ENCODE results near the gene PBX3.

Gene PBX3

DNA sequence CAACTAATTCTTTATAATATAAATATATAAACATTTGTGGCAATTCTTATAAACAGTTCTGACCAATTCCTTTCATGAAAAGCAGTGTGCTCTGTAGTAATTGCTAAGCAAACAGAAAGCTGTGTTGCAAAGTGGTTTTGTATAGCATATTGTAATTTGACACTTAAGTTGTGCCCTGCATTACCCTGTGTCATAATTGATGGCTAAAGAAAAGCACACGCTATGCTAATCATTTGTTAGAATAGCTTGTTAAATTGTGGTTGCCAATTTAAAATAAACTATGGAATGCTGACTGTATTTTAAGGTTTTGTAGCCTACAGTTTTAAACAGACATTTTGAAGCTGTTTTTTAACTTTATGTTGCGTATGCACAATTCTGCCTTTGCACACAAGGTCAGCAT lies 140.0 kb downstream of the PBX3 start:
- H3K4me3 ChIP-seq (ENCODE audit: low read depth, low read length), result no peak overlapping the region
- TF ChIP-seq, protein P1, sequence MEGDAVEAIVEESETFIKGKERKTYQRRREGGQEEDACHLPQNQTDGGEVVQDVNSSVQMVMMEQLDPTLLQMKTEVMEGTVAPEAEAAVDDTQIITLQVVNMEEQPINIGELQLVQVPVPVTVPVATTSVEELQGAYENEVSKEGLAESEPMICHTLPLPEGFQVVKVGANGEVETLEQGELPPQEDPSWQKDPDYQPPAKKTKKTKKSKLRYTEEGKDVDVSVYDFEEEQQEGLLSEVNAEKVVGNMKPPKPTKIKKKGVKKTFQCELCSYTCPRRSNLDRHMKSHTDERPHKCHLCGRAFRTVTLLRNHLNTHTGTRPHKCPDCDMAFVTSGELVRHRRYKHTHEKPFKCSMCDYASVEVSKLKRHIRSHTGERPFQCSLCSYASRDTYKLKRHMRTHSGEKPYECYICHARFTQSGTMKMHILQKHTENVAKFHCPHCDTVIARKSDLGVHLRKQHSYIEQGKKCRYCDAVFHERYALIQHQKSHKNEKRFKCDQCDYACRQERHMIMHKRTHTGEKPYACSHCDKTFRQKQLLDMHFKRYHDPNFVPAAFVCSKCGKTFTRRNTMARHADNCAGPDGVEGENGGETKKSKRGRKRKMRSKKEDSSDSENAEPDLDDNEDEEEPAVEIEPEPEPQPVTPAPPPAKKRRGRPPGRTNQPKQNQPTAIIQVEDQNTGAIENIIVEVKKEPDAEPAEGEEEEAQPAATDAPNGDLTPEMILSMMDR (IDR thresholded peaks at IDR 0.05; ENCODE audit: low read depth, low read length), result no peak

DNA sequence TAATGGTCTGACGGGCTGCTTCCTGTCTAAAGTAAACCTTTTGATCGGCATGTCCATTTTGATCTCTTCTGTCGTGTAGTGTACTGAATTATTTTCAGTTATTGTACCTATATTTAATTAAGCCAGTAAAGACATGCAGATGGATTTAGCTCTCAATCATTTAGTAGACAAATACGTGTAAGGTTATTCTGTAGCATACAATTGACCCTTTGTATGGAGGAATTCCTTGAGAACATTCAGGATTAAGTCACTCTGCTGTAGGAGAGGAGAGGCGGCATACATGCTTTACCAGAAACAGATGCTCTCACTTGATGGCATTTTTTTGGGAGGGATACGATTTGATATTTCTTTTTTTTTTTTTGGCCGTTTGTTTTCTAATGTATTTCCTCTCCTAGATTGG lies 141.0 kb downstream of the PBX3 start:
- no peak overlapping the region for H3K4me3 ChIP-seq (ENCODE audit: low read depth, low read length)

DNA sequence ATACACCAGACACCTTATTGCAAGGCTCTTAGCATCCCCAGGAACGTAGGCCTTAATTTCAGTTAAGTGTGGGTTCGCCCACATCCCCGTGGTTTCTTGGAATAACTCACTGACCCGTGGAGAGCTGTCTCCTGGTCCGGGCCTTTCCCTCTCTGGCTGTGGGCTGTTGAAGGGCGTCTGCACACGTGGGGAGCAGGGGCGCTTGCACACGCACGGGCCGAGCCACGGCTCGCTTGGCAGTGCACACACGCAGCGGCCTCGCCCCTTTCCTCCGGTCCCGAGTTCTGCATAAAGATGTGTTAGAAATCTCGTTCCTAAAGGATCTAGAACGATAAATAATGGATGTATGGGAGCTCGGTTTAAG lies 141.9 kb downstream of the PBX3 start:
- H3K4me3 ChIP-seq (ENCODE audit: low read depth, low read length), result peak overlapping the region; percentile 64

More for the DNA sequence above, 141.0 kb downstream of the PBX3 start:
- TF ChIP-seq, protein P1 (IDR thresholded peaks at IDR 0.05; ENCODE audit: low read depth, low read length), result no peak

DNA sequence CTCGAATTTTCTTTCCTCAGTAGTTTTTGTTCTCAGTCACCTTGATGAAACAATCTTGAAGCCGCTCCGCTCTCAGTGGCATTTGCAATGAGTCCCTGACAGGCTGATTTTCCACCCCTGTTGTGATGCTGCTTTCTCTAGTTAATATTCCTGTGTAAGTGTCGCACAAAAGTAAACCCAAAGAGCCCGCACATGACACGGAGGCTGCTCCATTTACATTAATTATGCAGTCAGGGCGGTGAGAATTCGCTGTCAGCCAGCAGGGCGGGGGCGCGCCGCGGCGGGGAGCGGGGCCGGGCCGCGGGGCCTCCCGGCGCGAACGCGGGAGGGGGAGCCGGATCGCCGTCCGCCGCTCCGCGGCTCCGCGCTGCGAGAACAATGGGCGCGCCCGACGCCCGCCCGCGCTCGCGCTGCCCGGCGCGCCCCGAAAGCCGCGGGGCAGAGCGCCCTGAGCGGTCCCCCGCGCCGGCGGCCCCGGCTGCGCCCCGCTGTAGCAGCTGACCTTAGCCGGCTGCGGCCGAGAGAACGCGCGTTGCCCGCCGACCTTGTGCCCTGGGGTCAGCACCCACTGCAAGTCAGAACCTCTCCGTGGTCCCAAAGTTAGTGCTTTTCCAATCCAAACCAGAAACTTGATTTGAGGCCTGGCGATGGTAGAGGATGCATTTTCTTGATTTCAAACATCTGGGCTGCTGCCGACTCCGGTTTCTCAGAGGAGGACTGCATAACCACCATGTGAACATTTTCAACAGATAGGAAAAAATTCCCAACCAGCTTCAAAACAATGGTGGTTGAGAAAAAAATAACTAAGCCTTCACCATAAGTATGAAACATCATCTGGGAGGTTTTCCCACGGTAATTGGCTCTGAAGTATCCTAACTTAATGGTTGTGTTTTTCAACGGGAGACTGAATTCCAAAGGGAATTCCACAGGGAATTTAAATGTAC lies 142.6 kb downstream of the PBX3 start:
- peak overlapping the region; percentile 64 for H3K4me3 ChIP-seq (ENCODE audit: low read depth, low read length)
- TF ChIP-seq, protein P1 (IDR thresholded peaks at IDR 0.05; ENCODE audit: low read depth, low read length), result no peak

More for the DNA sequence above, 141.9 kb downstream of the PBX3 start:
- TF ChIP-seq, protein P1 (IDR thresholded peaks at IDR 0.05; ENCODE audit: low read depth, low read length), result no peak

DNA sequence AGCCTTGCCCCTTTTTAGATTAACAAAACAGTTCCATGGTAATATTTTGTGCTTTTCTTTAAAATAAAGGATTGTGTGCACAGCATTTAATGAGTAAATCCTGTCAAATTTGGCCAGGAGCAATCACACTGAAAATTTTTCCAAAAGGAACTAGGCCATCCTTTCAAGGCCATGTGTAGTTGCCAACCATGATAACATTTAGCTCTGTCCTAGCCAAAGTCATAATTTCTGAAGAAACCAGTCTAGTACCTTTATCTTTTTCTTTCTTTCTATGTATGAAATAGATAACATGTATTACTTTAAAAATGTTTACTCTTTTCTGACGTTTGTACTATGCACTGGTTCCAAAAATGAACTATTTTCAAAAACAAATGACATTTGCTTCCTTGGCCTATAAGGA lies 143.7 kb downstream of the PBX3 start:
- no peak overlapping the region for H3K4me3 ChIP-seq (ENCODE audit: low read depth, low read length)
- TF ChIP-seq, protein P1 (IDR thresholded peaks at IDR 0.05; ENCODE audit: low read depth, low read length), result no peak

DNA sequence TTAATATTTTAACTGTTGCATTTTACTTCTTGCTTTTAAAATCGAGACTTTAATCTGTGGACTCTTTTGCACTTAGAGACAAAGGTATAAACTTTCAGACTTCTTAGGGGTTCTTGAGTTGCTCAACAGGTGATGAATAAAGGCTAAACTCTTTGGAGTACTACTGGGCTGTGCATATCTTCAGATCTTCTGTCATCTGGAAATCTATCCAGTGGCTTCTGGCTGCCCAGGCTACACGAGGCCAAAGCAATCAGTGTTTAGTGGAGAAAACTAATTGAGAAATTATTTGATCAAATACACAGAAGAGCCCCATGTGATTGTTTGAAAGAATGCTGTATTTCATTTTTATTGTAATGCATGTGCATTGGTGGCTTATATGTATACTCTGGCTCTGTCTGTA lies 146.1 kb downstream of the PBX3 start:
- H3K4me3 ChIP-seq (ENCODE audit: low read depth, low read length), result no peak overlapping the region
- TF ChIP-seq, protein P1 (IDR thresholded peaks at IDR 0.05; ENCODE audit: low read depth, low read length), result no peak

DNA sequence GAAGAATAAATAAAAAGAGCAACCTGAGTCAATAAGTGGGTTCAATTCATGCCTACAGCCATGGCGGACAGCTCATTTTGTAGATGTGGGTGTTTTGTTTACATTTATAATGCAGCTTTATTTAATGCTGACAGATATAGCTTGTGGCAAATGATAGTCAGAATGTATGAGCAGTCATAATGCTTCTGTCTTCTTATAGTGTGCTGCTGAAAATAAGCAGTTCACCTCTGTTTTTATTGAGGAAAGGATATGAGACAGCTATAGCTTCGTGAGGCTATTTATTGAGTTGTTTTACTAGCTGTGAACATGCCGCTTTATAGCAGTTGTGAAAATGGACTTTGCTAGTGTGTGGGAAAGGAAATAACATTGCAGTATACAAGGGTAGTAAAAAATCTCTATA lies 147.4 kb downstream of the PBX3 start:
- no peak overlapping the region for H3K4me3 ChIP-seq (ENCODE audit: low read depth, low read length)
- TF ChIP-seq, protein P1 (IDR thresholded peaks at IDR 0.05; ENCODE audit: low read depth, low read length), result no peak

Data from WI38 (cell line).